Measurements from ENCODE around the gene LY86.

LY86 gene

GRCh38 chr6:6566766-6567165 lies 21.8 kb upstream of the LY86 start:
- intact Hi-C loops (cut with DNase I; ENCODE audit: low total_unique reads), result no loop called here
- no peaks in the 10 kb centered on the region for H3K4me1 ChIP-seq
- H3K36me3 ChIP-seq, result no peaks in the 10 kb centered on the region
- TF ChIP-seq CTCF (IDR thresholded peaks at IDR 0.05), result no peak
- no peak for DNase-seq
- peaks cover 0 to 4% of the 10 kb centered on the region in 2 donors for H3K27me3 ChIP-seq
- H3K27ac ChIP-seq, result no peak overlapping the region
- H3K4me3 ChIP-seq, result no peak overlapping the region
- no peaks in the 10 kb centered on the region for H3K9me3 ChIP-seq

GRCh38 chr6:6569096-6569810 lies 19.3 kb upstream of the LY86 start:
- H3K27me3 ChIP-seq, result peaks cover 0 to 4% of the 10 kb centered on the region in 2 donors
- H3K27ac ChIP-seq, result no peak overlapping the region
- H3K4me1 ChIP-seq, result no peaks in the 10 kb centered on the region
- no peak overlapping the region for H3K4me3 ChIP-seq
- H3K36me3 ChIP-seq, result no peaks in the 10 kb centered on the region
- intact Hi-C loops (cut with DNase I; ENCODE audit: low total_unique reads), result no loop called here
- no peak for TF ChIP-seq CTCF (IDR thresholded peaks at IDR 0.05)
- H3K9me3 ChIP-seq, result peaks cover 0 to 6% (median 0%) of the 10 kb centered on the region in 3 donors
- DNase-seq, result no peak

GRCh38 chr6:6569811-6570164 lies 18.7 kb upstream of the LY86 start:
- H3K36me3 ChIP-seq, result no peaks in the 10 kb centered on the region
- TF ChIP-seq CTCF (IDR thresholded peaks at IDR 0.05), result no peak
- peaks cover 0 to 6% (median 0%) of the 10 kb centered on the region in 3 donors for H3K9me3 ChIP-seq
- DNase-seq, result no peak
- intact Hi-C loops (cut with DNase I; ENCODE audit: low total_unique reads), result no loop called here
- no peaks in the 10 kb centered on the region for H3K4me1 ChIP-seq
- no peak overlapping the region for H3K27ac ChIP-seq
- no peak overlapping the region for H3K4me3 ChIP-seq
- peaks cover 0 to 4% of the 10 kb centered on the region in 2 donors for H3K27me3 ChIP-seq

- H3K4me3 ChIP-seq, result no peak overlapping the region
Observed at GRCh38 chr6:6570929-6571671, 17.4 kb upstream of the LY86 start.

GRCh38 chr6:6575143-6575542 lies 13.4 kb upstream of the LY86 start:
- H3K4me3 ChIP-seq, result no peak overlapping the region
- intact Hi-C loops (cut with DNase I; ENCODE audit: low total_unique reads), result no loop called here
- no peak for DNase-seq

More at GRCh38 chr6:6570929-6571671, 17.4 kb upstream of the LY86 start:
- no peaks in the 10 kb centered on the region for H3K4me1 ChIP-seq
- H3K36me3 ChIP-seq, result no peaks in the 10 kb centered on the region
- no peak for DNase-seq
- intact Hi-C loops (cut with DNase I; ENCODE audit: low total_unique reads), result no loop called here
- peaks cover 0 to 4% of the 10 kb centered on the region in 2 donors for H3K27me3 ChIP-seq
- H3K27ac ChIP-seq, result no peak overlapping the region
- peaks cover 0 to 7% (median 0%) of the 10 kb centered on the region in 3 donors for H3K9me3 ChIP-seq
- no peak for TF ChIP-seq CTCF (IDR thresholded peaks at IDR 0.05)

More at GRCh38 chr6:6575143-6575542, 13.4 kb upstream of the LY86 start:
- Histone ChIP-seq H3K27me3 (no peaks in the 10 kb centered on the region), H3K4me1 (no peaks in the 10 kb centered on the region), H3K36me3 (no peaks in the 10 kb centered on the region), H3K27ac (no peak overlapping the region), H3K9me3 (peaks cover 0 to 12% (median 0%) of the 10 kb centered on the region in 3 donors)
- no peak for TF ChIP-seq CTCF (IDR thresholded peaks at IDR 0.05)
